HepG2 (cell line): ENCODE results near the gene TMC2.

Experiments used
- CEBPG ChIP-seq: IDR thresholded peaks from 2 replicates; pipeline ENCODE4 v1.6.1; 2016
- ELK4 ChIP-seq: sonication (generic); formaldehyde crosslinking; IDR thresholded peaks from 2 replicates; pipeline ENCODE4 v1.9.0; 2021; ENCODE audit warnings: missing genetic modification reagents, borderline replicate concordance
- JUND ChIP-seq: sonication (generic); formaldehyde crosslinking; IDR thresholded peaks from 2 replicates; pipeline ENCODE4 v1.8.0; 2022; ENCODE audit warnings: mild to moderate bottlenecking, missing genetic modification reagents
- KLF16 ChIP-seq, 2 experiments: sonication (generic) in 1 of 2; formaldehyde crosslinking in 1 of 2; IDR thresholded peaks; 2 replicates each; pipeline versions ENCODE4 v1.6.1 to v1.8.0; 2016 to 2023; ENCODE audit warnings: missing genetic modification reagents in 2 of 2, missing compliant biosample characterization in 1 of 2
- MYC ChIP-seq: sonication (generic); formaldehyde crosslinking; IDR thresholded peaks from 2 replicates; pipeline ENCODE4 v1.9.0; 2021; ENCODE audit warnings: missing genetic modification reagents, borderline replicate concordance
- POLR2AphosphoS5 ChIP-seq: IDR thresholded peaks from 2 replicates; pipeline ENCODE4 v1.6.1; 2012; ENCODE audit warnings: low read depth, low read length
- ZNF709 ChIP-seq: sonication (generic); formaldehyde crosslinking; IDR thresholded peaks from 2 replicates; pipeline ENCODE4 v1.5.0; 2020; ENCODE audit warnings: mild to moderate bottlenecking, missing genetic modification reagents

GRCh38 chr20:2563116-2563515 is 26.7 kb downstream of the TMC2 start:
- TF ChIP-seq CEBPG (CRISPR knock-in tag) = no peak
- TF ChIP-seq ELK4 (CRISPR knock-in tag) = no peak
- TF ChIP-seq POLR2AphosphoS5 = no peak
- no peak for TF ChIP-seq JUND
- TF ChIP-seq MYC (CRISPR knock-in tag) = no peak
- no peak for TF ChIP-seq KLF16 (CRISPR knock-in tag; IDR thresholded peaks at IDR 0.05)
- TF ChIP-seq ZNF709 (CRISPR knock-in tag) = no peak
